ENCODE measurements around the gene SAPCD1.

GRCh38 chr6:31737991-31738979 is 24.2 kb upstream of the SAPCD1 start:
- TF ChIP-seq EP300 (IDR thresholded peaks at IDR 0.05; ENCODE audit: borderline replicate concordance in 1 of 2, low read depth in 1 of 2, low read length in 1 of 2): no peak
- no peak for TF ChIP-seq PBX3 (IDR thresholded peaks at IDR 0.05)
- no peak for TF ChIP-seq GABPA (IDR thresholded peaks at IDR 0.05; ENCODE audit: low read depth)
- TF ChIP-seq CTCF (IDR thresholded peaks at IDR 0.05): peak; percentile 55
- TF ChIP-seq POLR2AphosphoS5 (IDR thresholded peaks at IDR 0.05; ENCODE audit: low read depth, low read length): peak; percentile 65; the same call in 1 of the 2 replicates
- no peak for TF ChIP-seq REST (IDR thresholded peaks at IDR 0.05; ENCODE audit: low read depth, low read length)
- no peak for TF ChIP-seq NRF1 (IDR thresholded peaks at IDR 0.05; ENCODE audit: low read depth, low read length)
